GM18502 (cell line): Measurements from ENCODE around the gene ALK.

Experiments used
- ATAC-seq: cut with Tn5 transposase; IDR thresholded peaks from one replicate; pipeline ENCODE4 v1.9.1; 2021; ENCODE audit warnings: mild to moderate bottlenecking; ENCODE audit not compliant: unreplicated experiment, poor library complexity

Gene ALK

DNA sequence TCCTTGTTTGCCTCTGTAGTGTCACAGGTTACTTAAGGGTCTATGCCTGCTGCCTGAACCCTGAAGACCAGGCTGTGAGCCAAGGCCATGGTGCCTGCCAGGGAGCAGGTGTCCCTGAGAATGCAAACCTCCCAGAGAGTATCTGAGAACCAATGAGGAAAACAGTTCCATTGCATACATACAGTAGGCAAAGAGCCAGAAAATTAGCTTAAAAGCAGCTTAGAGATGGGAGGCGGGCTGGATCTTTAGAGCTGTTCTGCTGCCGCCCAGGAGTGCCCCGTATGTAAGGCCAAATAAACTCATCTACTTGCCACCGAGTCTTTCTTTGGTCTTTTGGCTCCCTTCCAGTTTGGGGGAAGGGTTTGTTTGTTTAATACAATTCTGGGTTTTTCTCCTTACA, 478.2 kb downstream of the ALK start:
- no peak for ATAC-seq

DNA sequence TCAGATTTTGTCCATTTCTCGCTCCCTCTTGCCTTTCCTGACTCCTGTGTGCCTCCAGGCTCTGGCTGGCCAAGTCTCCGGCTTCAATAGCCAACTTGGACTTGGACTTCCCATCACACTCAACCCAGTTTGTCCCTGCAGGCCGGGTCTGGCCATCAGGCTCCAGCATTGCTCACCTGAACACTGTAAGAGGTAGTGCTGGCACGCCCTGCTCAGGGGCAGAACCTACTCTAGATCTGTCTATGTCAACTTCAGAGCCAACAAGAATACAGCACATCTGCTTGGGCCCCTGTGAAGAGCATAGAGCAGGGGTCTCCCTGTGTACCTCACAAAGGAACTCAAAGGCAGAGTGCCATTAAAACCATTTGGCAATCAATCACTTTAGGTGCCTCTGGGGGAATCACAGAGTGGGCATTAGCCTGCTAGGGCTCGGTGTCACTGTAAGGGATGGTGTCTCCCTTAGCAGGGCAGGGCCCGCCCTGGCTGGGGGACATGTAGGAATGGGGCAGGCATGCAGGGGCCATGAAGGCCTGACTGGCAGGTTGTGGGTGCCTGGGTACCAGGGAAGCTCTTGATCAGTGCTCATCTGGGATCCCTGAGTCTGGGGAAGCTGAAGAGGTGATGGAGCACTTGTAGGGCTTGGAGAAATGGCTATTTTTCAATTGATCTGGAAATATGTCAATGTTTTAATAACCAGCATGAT, 480.3 kb downstream of the ALK start:
- ATAC-seq, result no peak

DNA sequence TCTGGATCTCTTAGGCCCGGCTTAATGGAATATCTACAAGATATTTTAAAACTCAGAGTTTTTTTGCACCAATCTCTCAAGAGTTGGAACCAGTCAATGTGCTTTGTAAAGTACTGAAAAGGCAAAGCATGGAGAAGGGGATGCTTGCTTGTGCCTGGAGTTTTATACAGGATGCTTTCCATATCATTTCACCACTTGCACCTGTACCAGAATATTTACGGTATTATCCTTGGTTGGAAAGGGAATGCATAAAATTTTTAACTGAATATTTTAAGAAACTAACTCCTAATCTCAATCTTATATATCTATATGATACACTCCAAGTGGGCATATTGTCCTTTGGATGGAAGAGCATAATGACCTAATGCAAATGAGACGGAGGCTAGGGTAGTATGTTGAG, 487.5 kb downstream of the ALK start:
- ATAC-seq, result no peak

DNA sequence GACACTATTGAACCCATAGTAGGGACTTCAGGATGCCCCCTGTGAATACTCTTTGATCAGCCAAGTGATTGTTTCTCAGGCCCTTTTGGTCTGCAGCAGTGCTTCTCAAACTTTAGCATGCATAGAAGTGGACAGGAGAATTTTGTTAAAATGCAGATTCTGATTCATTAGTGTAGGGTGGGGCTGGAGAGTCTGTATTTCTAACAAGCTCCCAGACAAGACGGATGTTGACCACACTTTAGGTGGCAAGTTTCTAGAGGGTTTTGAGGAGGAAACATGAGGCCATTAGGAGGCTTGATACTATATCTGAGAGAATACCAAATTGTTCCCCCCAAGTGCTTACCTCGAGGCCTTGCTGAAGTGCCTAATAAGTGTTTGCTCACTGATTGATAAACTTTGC, 488.3 kb downstream of the ALK start:
- no peak for ATAC-seq

DNA sequence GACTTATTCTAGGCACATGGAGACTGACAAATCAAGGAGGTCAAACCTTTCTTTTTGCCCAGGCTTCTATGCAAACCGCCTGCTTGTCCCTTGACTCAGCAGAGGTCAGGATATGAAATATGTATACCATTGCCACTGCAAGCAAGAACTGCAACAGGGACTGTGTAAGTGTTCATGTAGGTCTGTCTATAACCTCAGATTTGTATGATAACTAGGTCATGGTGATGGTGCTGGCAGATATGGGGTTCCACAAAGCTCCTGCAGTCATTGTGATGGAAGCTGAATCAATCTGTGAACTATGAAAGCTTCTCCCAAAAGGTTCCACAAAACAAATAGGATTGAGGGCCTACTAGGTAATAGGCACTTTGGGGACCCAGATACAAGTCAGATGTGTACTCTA, 489.9 kb downstream of the ALK start:
- ATAC-seq, result no peak

DNA sequence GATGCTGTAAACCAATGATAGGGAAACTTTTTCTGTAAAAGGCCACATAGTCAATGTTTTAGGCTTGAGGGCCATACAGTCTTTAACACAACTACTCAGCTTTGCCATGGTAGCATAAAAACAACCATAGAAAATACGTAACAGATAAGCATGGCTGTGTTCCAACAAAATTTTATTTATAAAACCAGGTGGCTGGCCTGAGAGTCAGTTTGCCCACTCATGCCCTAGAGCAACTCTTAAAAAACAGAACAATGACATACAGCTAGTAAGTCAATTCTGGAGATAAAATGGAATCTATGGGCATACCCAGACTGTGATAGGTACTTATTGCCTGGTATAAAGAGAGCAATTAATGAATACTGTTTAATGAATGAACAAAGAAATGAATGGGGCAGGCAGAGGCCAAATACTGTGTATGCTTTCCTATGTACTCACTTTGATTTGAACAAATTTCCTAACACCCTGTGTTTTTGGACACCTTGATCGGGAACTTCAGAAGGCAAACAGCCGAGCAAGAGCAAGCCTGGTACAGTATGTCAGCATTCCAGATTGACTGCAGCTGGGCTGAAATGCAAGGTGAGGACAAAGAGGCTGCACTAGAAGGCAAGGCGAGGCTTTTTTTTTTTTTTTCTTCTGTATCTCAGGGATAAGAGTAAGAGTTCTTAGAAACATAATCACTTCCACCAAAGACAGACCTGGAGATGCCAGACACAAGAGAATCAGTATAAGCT, 490.8 kb downstream of the ALK start:
- no peak for ATAC-seq

DNA sequence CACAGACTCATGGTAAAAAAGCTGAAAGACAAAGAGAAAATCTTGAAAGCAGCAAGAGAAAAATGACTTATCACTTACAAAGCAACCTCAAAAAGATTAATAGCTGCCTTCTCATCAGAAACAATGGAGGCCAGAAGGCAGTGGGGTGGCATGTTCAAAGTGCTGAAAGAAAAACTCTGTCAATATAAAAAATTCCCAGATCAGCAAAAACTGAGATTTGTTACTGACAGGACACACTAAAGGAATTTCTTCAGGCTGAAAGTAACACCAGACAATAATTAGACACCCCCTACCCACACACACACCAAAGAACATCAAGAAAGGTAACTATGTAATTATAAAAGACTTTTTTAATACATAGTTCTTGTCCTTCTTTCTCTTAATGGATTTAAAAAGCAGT, 495.0 kb downstream of the ALK start:
- no peak for ATAC-seq

DNA sequence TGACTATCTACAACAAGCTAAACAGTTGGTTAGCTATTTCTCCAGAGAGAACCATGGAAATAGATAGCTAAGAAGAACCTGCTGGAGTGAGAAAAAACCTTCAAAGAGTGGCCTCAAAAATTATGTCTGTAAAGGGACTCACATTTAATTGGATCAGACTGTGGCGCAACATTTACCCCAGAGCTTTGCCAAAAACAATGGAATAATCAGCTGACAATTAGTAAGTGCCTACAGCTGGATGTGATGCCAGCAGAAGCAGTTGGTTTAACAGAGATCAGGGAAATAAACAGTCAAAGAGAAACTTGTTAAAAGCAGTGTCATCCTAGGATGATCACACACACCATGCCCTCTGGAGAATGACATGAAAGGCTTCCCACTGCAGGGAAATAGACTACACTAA, 495.5 kb downstream of the ALK start:
- ATAC-seq, result no peak

DNA sequence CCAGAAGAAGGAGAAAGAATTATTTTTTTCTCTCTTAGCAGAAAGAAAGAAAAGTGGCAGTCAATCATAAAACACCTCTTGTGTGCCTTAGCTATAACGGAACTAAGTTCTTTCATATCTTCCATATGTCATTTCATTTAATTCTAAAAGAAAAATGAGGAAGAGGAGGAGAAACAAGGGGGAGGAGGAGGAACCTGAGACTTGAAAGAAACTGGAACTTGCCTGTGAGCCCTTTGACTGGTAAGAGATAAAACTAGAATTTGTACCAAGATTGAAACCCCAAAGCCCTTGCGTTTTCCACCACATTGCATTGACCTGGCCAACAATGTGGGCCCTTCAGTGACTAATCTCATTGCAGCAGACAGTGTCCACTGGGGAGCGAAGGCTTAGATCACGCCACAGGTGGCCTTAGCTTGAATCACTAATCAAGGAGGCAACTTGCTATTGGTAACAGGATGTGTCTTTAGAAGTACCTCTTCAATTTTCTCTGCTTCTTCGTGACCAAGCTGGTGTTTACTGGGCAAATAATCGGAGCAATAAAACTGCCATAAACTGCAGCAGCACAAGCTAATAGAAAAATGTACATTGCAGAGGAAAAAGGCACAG, 498.2 kb downstream of the ALK start:
- no peak for ATAC-seq

DNA sequence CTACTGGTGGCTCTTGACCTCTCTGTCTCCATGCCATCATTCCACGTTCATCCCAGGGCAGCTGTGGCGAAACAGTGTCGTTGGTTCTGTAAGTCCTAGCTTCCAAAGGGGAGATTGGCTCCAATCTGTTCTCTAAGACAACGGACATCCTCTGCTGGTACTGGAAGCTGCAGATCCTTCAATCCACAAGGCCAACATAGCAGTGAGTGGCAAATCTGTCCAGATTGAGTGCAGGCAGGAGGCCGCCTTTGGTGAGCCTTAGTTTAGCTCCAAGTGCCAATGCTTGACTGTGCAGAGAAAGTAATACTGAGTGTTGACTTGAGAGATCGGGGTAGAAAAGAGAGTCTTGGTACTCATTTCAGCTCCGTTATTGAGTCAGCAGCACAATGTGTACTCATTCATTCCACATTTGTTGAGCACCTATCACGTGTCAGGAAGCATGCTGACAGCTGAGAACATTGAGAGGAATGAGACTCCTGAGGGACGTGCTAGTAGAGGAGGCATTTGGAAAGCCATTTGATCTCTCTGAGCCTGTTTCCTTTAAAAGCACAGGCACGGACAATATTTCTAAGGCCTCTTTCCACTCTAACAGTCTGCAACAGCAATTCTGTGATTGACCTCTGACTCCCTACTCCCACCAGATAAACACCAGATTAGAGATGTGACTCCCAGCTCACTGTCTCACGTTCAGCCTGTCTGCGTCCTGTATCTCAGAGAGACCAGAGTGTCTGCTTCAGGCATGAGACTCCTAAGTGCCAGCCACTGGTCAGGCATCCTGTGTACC, 500.2 kb downstream of the ALK start:
- no peak for ATAC-seq

DNA sequence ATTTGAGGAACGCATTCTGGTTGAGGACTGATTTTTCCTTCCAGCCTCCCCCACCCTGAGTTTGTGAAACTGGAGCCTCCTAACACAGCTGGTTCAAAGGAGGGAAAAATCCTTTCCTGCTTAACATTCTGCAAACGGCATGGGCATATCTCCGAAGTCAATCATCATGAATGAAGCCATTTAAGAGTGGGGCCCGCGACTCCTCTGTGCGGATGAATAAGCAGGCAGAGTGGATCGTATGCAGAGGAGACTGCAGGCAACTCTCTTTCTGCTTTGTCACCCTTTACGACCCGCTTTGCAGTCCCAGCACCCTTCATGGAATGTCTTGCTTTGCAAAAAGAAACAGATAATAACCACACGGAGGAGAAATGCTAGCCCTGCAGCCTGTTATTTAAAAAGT, 500.9 kb downstream of the ALK start:
- no peak for ATAC-seq

DNA sequence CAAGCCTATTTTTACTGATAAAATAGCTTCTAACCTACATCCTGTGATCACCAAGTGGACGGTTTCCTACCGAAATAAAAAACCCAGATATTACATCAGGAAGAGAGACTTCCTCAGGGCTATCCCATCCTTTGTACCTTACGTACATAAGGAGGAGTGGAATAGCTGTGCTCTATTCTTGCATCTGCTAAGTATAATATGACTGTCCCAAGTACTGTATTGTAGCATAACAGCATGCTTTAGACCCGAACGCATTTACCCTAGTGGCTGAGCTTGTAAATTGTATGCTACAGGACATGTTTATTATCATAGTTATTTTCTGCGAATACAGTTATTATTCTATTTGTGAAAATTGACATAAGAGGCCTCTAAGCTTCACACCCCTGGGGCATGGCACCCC, 503.8 kb downstream of the ALK start:
- no peak for ATAC-seq

DNA sequence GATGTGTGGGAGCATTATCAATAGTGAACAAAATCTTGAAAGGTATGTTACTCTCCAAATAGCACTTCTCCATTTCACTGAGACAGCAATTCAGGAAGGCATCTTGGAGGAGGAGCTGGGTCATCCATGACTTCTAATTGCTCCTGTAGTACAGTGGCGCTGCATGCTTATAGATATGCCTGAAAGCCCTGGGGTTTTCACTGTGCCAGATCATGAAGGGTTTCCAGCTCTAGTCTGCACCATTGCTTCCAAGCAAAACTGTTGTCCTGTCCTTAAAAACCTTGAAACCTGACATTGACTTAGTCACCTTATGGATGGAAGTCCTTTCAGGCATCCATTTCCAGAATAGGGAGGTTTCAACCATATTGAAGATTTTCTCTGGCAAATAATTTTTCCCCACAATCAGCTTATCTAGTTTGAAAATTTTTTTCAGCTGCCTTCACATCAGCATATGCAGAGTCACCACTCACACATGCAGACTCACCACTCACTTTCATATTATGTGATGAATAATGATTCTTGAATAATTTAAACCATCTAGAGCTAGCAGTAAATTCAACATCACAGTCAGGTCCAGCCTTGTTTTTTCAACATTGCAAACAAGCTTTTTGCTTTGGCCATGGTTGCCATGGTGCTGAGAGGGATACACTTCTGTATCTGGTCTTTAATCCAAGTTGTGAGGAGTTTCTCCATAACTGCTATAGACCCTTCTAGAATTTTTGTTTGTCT, 509.0 kb downstream of the ALK start:
- no peak for ATAC-seq

DNA sequence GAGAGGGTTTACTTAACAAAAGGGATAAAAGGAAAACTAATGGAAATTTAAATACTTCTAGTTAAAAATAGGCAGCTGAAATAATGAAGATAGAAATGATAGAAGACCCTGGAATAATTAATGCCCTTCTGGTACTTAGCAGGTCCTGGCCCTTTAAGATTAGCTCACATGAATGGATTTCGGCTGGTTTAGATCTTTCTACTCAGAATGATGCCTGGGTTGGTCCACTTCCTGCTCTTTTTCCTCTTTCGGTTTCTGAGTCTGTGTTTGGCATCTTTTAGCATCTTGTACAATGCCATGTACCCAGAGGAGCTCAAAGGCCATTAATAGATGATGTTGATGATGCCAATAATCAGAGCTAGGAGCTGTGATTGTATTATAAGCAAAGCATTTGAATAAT, 515.7 kb downstream of the ALK start:
- ATAC-seq, result no peak

DNA sequence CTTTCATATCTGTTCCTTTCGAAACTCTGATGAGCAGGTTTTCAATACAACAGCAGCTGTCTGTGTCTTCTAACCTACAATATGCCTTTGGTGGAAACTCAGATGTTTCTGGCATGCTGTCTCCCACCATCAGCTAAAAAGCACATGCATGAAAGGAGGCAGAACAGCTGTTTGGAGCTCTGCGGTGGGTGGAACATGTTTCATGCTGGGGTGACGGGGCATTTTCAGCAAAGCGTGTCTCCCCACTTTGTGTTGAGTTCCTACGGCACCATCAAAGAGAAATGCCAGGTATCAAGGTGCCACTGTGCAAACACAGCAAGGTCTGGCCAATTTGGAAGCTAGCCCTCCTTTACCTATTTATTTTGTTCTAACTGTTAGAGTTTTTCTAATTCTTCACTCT, 516.1 kb downstream of the ALK start:
- ATAC-seq, result no peak

DNA sequence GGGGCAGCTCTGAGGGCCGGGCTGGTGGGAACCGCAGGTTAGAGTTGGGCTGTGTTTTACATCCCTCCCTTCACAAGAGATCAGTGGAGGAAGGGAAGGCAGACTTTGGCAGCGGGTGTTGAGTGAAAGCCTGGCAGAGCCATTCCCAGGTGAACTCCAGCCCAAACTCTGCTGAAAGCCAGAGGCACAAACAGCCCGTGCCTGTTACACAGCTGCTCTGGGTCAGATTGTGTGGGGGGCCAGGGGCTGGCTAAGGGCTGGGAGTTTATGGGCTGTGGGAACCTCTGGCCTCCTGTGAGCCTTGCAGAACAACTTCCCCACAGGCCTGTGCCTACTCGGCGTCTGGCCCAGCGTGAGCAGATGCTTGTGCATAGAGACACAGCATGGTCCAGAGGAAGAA, 519.4 kb downstream of the ALK start:
- ATAC-seq, result no peak

DNA sequence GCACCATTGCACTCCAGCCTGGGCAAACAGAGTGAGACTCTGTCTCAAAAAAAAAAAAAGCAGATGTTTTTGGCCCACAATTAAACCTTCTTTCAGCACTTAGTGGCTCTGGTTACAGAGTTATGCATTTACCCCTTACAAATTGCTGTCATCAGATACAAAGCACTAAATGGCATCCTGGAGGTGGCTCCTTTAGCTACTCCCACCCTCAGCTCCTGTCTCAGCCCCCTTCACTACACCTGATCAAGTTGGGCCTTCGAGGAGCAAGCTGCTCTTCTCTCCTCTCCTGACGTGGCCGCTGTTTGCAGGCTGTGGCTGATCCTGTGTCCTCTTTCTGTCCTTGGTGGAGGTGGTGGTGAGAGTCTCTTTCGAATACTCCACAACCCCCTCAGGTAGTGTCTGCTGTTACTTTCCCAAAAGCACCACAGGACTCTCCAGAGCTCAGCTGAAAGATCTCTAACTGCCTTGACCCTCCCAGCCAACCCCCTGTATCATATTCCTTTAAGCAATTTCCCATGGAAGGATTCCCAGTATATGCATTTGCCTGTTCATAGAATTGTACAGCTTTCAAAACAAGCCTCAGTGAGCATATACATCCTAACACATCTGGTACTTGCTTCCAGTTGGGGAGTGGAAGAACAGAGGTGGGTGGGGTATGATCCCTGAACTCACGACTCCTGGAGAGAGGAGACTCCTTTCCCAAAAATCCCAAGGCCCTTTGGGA, 520.3 kb downstream of the ALK start:
- no peak for ATAC-seq

DNA sequence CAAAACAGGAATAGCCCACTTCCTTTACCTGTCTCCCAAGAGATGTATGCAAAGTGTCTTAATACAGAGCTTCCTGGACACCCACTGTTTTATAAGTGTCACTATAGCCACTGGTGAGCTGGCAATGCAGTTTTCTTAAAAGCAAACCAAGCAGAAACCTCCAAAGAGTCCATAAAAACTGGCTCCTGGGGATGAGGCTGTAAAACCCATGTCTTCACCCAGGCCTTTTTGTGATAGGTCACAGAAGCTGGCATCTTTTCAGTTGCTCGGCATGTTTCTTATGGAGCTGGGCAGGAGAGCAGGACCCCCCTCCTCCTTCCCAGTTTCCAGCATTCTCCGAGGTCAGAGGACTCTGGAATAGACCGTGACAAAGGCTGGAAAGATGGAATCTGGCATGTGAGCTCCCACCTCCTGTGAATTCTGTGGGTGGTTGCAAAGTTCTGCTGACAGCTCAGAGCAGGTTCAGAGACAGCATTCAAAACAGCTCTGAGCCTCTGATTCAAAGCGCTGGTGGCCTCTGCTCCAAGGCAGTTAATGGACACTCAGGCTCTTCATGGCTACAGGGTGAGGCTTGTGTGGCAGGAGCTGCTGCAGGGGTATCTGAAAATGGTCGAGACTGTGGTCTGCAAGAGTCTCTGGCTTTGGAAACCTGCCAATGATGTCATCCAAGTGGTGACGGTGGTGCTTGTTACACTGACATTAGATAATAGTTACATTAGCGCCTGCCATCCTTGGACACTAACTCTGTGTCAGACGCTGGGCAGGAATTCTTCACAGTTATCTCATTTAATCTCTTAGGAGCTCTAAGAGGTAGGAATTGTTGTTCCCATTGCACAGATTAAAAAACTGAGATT, 522.8 kb downstream of the ALK start:
- ATAC-seq, result no peak

DNA sequence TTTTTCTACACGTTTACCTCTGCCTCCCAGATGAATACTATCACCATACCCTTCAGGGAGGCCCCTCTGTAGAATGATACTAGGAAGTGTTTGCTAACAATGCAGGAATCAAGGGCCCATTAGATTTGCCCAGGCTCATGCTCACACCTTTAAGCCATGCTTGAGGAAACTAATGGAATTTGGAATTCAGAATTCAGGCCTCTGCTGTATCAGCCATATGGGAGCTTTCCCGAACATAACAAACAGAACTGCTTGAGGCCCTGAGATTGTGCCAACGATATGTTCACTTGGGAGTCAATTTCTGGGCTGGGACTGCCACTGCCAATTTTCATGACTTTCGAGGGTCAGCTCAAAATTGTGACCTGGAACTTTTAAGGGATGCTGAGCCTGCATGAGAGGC, 523.7 kb downstream of the ALK start:
- ATAC-seq, result no peak
